Measurements from ENCODE around the gene CHD5.

CHD5 gene

GRCh38 chr1:6200188-6200809 is 20.2 kb upstream of the CHD5 start:
- no peak for DNase-seq (ENCODE audit: low spot score)

- DNase-seq (ENCODE audit: low spot score): peak; percentile 97
Measured at GRCh38 chr1:6199298-6200187, 19.4 kb upstream of the CHD5 start, which contains the start of gene RPL22. TSS of gene RPL22 (minus strand) at chr1:6199595. CDS start at chr1:6199573, 22 bp downstream.

- DNase-seq (ENCODE audit: low spot score): no peak
Measured at GRCh38 chr1:6198646-6199297, 18.7 kb upstream of the CHD5 start.

- no peak for DNase-seq (ENCODE audit: low spot score)
Measured at GRCh38 chr1:6197746-6198427, 17.8 kb upstream of the CHD5 start.

GRCh38 chr1:6191968-6192367 is 11.8 kb upstream of the CHD5 start:
- DNase-seq (ENCODE audit: low spot score): no peak

- DNase-seq (ENCODE audit: low spot score): no peak
Measured at GRCh38 chr1:6188466-6188865, 8.3 kb upstream of the CHD5 start.

GRCh38 chr1:6185635-6186382 is 5.7 kb upstream of the CHD5 start:
- DNase-seq (ENCODE audit: low spot score): no peak

- DNase-seq (ENCODE audit: low spot score): no peak
Measured at GRCh38 chr1:6185151-6185550, 5.0 kb upstream of the CHD5 start.

- no peak for DNase-seq (ENCODE audit: low spot score)
Measured at GRCh38 chr1:6184083-6184783, 4.1 kb upstream of the CHD5 start.

- no peak for DNase-seq (ENCODE audit: low spot score)
Measured at GRCh38 chr1:6183520-6183989, 3.4 kb upstream of the CHD5 start.

- DNase-seq (ENCODE audit: low spot score): no peak
Measured at GRCh38 chr1:6181347-6181770, 1.2 kb upstream of the CHD5 start.

GRCh38 chr1:6180707-6181311 is 688 bp upstream of the CHD5 start:
- no peak for DNase-seq (ENCODE audit: low spot score)

- no peak for DNase-seq (ENCODE audit: low spot score)
Measured at GRCh38 chr1:6179564-6180175, 451 bp downstream of the CHD5 start.

GRCh38 chr1:6178751-6179563 is 1.2 kb downstream of the CHD5 start:
- DNase-seq (ENCODE audit: low spot score): no peak

- no peak for DNase-seq (ENCODE audit: low spot score)
Measured at GRCh38 chr1:6177681-6178380, 2.3 kb downstream of the CHD5 start.

- no peak for DNase-seq (ENCODE audit: low spot score)
Measured at GRCh38 chr1:6176779-6177178, 3.3 kb downstream of the CHD5 start.

GRCh38 chr1:6175411-6175828 is 4.7 kb downstream of the CHD5 start:
- DNase-seq (ENCODE audit: low spot score): no peak
